Sigmoid colon (tissue), 7 donors: Measurements from ENCODE around the gene RAET1G. TPM values are rescaled to one million over a fixed set of nuclear protein-coding genes. Genes with fewer than 3 reads are reported as not detected.

ENCODE experiments used
- DNase-seq: peaks from one replicate; pipeline ENCODE4 v3.0.0-alpha.2; 2019
- H3K27ac ChIP-seq, 4 donors: fragments of 200-600 bp; sonication (generic); one replicate each; pipeline ENCODE4 v1.5.1; 2016 to 2019; ENCODE audit warnings: mild to moderate bottlenecking in 1 of 4
- H3K27me3 ChIP-seq, 3 donors: fragments of 200-600 bp; sonication (generic); one replicate each; pipeline ENCODE4 v1.5.1; 2019; ENCODE audit warnings: mild to moderate bottlenecking in 1 of 3
- H3K36me3 ChIP-seq, 4 donors: fragments of 200-600 bp; sonication (generic); one replicate each; pipeline ENCODE4 v1.5.1; 2016 to 2019
- H3K4me1 ChIP-seq, 4 donors: fragments of 200-600 bp; sonication (generic); one replicate each; pipeline ENCODE4 v1.5.1; 2017 to 2019
- H3K4me3 ChIP-seq, 4 donors: fragments of 200-600 bp; sonication (generic); one replicate each; pipeline ENCODE4 v1.5.1; 2017 to 2019; ENCODE audit warnings: mild to moderate bottlenecking in 2 of 4, moderate library complexity in 1 of 4
- H3K9me3 ChIP-seq, 4 donors: fragments of 200-600 bp in 3 of 4; sonication (generic) in 3 of 4; one replicate each; pipeline versions ENCODE4 v1.5.1 to v1.6.1; 2013 to 2019
- CTCF ChIP-seq, 4 experiments: fragments of 450-650 bp in 3 of 4; fragments of 200-600 bp in 1 of 4; IDR thresholded peaks; one replicate each; pipeline ENCODE4 v1.5.1; 2016 to 2019; ENCODE audit warnings: antibody characterized with exemption in 4 of 4, mild to moderate bottlenecking in 3 of 4, moderate library complexity in 2 of 4
- EP300 ChIP-seq, 4 donors: sonication (generic); formaldehyde crosslinking; IDR thresholded peaks; one replicate each; pipeline ENCODE4 v1.6.1; 2017; ENCODE audit warnings: antibody characterized with exemption in 4 of 4
- POLR2A ChIP-seq, 2 donors: fragments of 450-650 bp; IDR thresholded peaks; one replicate each; pipeline ENCODE4 v1.6.1; 2016; ENCODE audit warnings: antibody characterized with exemption in 2 of 2, mild to moderate bottlenecking in 2 of 2, moderate library complexity in 2 of 2
- POLR2AphosphoS5 ChIP-seq, 4 donors: sonication (generic); formaldehyde crosslinking; IDR thresholded peaks; one replicate each; pipeline ENCODE4 v1.6.1; 2017; ENCODE audit warnings: antibody characterized with exemption in 4 of 4
- WGBS, 2 donors: extraction: QIAGEN DNeasy Blood & Tissue Kit; methylation state at CpG; one replicate each; pipeline ENCODE4 v1.1.7; 2013; 5-methylcytosine and 5-hydroxymethylcytosine counted together
- intact Hi-C: fragments of 100-400 bp; cut with DNase I; formaldehyde crosslinking; loops from one replicate; pipeline ENCODE4 v1.15.1; 2023
- polyA plus RNA-seq, 3 donors: library from polyadenylated mRNA; stranded (reverse); fragments of 200-250 nt; gene quantifications; one replicate each; pipeline ENCODE4 v1.2.3, GENCODE V29; 2013
- total RNA-seq, 4 donors: library from RNA; depleted of rRNA; stranded (reverse); fragments of >200 nt; gene quantifications; one replicate each; pipeline ENCODE4 v1.1.0, GENCODE V29; 2016
- donor health status: healthy with polysubstance abuse.
- donor health status: Bipolar disorder and iron deficiency.
- donor health status: healthy.

Gene RAET1G
- total and polyA plus RNA-seq, 7 donors, result 0.23 TPM; not detected in 6

DNA sequence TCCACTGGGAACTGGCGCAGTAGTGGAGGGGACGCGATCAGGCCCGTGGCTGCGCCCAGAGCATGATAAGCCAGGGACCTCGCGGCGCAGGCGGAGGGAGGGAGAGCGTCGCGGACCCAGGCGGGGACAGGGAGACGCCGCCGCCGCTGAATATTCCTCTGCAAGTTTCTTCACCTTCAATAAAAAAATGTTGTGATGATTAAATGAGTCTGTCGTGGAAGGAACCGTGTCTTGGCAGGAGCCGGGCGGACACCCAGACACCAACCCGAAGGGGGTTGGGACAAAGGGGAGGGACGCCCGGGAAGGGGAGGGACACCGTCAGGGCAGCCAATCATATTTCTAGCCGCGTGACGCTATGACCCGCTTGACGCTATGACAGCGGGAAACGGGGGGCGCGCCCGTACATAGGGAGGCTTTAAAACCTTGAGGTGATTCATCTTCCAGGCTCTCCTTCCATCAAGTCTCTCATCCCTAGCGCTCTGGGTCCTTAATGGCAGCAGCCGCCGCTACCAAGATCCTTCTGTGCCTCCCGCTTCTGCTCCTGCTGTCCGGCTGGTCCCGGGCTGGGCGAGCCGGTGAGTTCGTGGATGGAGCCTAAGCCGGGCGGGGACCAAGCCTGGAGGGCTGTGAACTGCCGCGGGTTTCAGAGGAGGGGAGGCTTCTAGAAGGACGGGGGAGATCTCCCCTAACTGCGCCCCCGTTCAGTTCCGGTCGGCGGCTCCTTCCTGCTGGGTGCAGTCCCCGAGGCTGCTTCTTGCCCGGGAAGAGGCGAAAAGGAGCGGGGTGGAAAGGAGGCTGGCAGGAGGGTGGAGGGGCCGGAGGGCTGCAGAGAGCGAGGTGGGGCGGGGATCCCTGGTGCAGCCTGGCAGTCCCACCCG is 18.9 kb upstream of the RAET1G start, which contains the start of gene ULBP2:
Gene ULBP2 (plus strand): TSS at position 432 of the 878 bp plus-strand sequence. CDS start 59 bp downstream, at position 491.
- H3K27me3 ChIP-seq, result peaks cover 33 to 71% (median 56%) of the 10 kb centered on the region in 3 donors
- no peaks in the 10 kb centered on the region for H3K9me3 ChIP-seq
- H3K36me3 ChIP-seq, result no peaks in the 10 kb centered on the region
- H3K4me3 ChIP-seq, result peak within 1 kb of the TSS; percentile 22 to 50 (median 39)
- H3K27ac ChIP-seq, result no peak within 1 kb of the TSS
- peak in 1 of 4 donors; percentile 81 for TF ChIP-seq POLR2AphosphoS5 (IDR thresholded peaks at IDR 0.05)
- no peak for TF ChIP-seq CTCF (IDR thresholded peaks at IDR 0.05)
- no peak for TF ChIP-seq EP300 (IDR thresholded peaks at IDR 0.05)
- 1% methylated on average over 62 of the region's 62 CpGs for WGBS, 2 donors
- intact Hi-C loops, result no loop called here
- H3K4me1 ChIP-seq, result peaks cover 0 to 34% (median 26%) of the 10 kb centered on the region in 4 donors
- DNase-seq, result peak; percentile 86

GRCh38 chr6:149940672-149940982 is 17.7 kb upstream of the RAET1G start:
- peaks cover 34 to 78% (median 66%) of the 10 kb centered on the region in 3 donors for H3K27me3 ChIP-seq

GRCh38 chr6:149939909-149940671 is 17.2 kb upstream of the RAET1G start:
- Histone ChIP-seq H3K27me3 (peaks cover 39 to 83% (median 72%) of the 10 kb centered on the region in 3 donors), H3K27ac (no peak overlapping the region), H3K4me1 (peaks cover 0 to 34% (median 26%) of the 10 kb centered on the region in 4 donors), H3K36me3 (no peaks in the 10 kb centered on the region), H3K4me3 (no peak overlapping the region), H3K9me3 (no peaks in the 10 kb centered on the region)
- intact Hi-C loops, result no loop called here
- no peak for TF ChIP-seq CTCF (IDR thresholded peaks at IDR 0.05)
- no peak for TF ChIP-seq POLR2AphosphoS5 (IDR thresholded peaks at IDR 0.05)
- no peak for TF ChIP-seq EP300 (IDR thresholded peaks at IDR 0.05)
- TF ChIP-seq POLR2A (IDR thresholded peaks at IDR 0.05), result no peak
- no peak for DNase-seq
- 9 to 15% methylated on average over 6 of the region's 6 CpGs for WGBS, 2 donors

More at GRCh38 chr6:149940672-149940982, 17.7 kb upstream of the RAET1G start:
- no peak overlapping the region for H3K27ac ChIP-seq
- no peak overlapping the region for H3K4me3 ChIP-seq
- no peak for DNase-seq
- intact Hi-C loops, result no loop called here
- H3K36me3 ChIP-seq, result no peaks in the 10 kb centered on the region
- H3K4me1 ChIP-seq, result peaks cover 0 to 34% (median 26%) of the 10 kb centered on the region in 4 donors
- TF ChIP-seq POLR2AphosphoS5 (IDR thresholded peaks at IDR 0.05), result no peak
- TF ChIP-seq POLR2A (IDR thresholded peaks at IDR 0.05), result no peak
- TF ChIP-seq CTCF (IDR thresholded peaks at IDR 0.05), result no peak
- TF ChIP-seq EP300 (IDR thresholded peaks at IDR 0.05), result no peak
- H3K9me3 ChIP-seq, result no peaks in the 10 kb centered on the region
- 14 to 21% methylated on average over 6 of the region's 6 CpGs for WGBS, 2 donors

- WGBS, 2 donors, result 16 to 23% methylated on average over 5 of the region's 5 CpGs
- no peaks in the 10 kb centered on the region for H3K36me3 ChIP-seq
- intact Hi-C loops, result no loop called here
- H3K27ac ChIP-seq, result no peak overlapping the region
- DNase-seq, result no peak
- no peak for TF ChIP-seq POLR2A (IDR thresholded peaks at IDR 0.05)
- no peak for TF ChIP-seq POLR2AphosphoS5 (IDR thresholded peaks at IDR 0.05)
- TF ChIP-seq CTCF (IDR thresholded peaks at IDR 0.05), result no peak
- TF ChIP-seq EP300 (IDR thresholded peaks at IDR 0.05), result no peak
- no peak overlapping the region for H3K4me3 ChIP-seq
- peaks cover 41 to 91% (median 80%) of the 10 kb centered on the region in 3 donors for H3K27me3 ChIP-seq
- no peaks in the 10 kb centered on the region for H3K9me3 ChIP-seq
- peaks cover 0 to 34% (median 26%) of the 10 kb centered on the region in 4 donors for H3K4me1 ChIP-seq
These were observed 16.4 kb upstream of the RAET1G start for GRCh38 chr6:149939356-149939648.
